DND-41 (cell line): ENCODE measurements around the gene ARL5C.

Source experiments
- EZH2 ChIP-seq: IDR thresholded peaks from 3 replicates; pipeline ENCODE4 v1.6.1; 2012; ENCODE audit warnings: borderline replicate concordance, low read depth, mild to moderate bottlenecking, moderate library complexity, low read length, inconsistent platforms; ENCODE audit not compliant: severe bottlenecking
- TF ChIP-seq, protein P1 (sequence below): IDR thresholded peaks from 2 replicates; pipeline ENCODE4 v1.5.1; 2012; ENCODE audit warnings: borderline replicate concordance, low read length, moderate library complexity, mild to moderate bottlenecking; ENCODE audit not compliant: poor library complexity, severe bottlenecking; ENCODE audit errors: extremely low read depth

DNA sequence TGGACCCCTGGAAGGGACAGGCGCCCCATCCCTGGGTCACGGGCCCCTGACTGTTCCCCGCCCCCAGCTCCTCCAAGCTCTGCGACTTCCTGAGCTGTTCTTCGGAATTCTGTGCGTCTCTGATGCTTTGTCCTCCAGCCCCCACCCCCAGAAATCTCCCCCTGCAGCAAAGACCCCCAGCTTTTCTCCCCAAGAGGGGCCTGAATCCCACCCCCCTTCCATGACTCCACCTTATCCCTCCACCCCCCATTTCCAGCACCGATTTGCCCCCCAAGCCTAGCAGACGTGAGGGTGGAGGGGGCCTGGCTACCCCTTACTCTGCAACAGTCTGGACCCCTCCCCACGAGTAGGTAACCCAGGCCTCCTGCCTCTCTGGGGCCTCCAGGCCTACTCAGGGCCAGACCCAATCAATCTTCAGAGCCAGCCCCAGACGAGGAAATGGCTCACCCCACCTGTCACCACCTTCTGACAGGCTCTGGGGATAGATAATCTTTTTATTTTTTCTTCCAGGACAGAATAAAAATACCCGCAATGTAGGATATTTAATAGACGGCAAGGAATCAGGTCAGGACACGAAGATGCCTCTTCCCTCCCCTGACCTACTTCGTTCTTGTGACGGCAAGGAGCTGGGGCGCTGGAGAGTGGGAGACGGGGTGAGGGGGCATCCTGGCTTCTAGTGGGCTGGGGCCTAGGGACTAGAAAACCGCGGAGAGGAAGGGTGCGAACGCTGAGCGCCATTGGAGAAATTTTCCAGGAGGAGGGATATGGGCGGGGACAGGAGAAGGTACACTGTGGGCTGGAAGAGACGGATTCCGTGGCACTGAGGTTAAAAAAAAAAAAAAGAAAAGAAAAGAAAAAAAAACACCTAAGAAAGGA lies 13.8 kb downstream of the ARL5C start:
- TF ChIP-seq, protein P1, sequence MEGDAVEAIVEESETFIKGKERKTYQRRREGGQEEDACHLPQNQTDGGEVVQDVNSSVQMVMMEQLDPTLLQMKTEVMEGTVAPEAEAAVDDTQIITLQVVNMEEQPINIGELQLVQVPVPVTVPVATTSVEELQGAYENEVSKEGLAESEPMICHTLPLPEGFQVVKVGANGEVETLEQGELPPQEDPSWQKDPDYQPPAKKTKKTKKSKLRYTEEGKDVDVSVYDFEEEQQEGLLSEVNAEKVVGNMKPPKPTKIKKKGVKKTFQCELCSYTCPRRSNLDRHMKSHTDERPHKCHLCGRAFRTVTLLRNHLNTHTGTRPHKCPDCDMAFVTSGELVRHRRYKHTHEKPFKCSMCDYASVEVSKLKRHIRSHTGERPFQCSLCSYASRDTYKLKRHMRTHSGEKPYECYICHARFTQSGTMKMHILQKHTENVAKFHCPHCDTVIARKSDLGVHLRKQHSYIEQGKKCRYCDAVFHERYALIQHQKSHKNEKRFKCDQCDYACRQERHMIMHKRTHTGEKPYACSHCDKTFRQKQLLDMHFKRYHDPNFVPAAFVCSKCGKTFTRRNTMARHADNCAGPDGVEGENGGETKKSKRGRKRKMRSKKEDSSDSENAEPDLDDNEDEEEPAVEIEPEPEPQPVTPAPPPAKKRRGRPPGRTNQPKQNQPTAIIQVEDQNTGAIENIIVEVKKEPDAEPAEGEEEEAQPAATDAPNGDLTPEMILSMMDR: no peak
- TF ChIP-seq EZH2: no peak
